ENCODE data around the gene HOXA5. TPM values are rescaled to one million over a fixed set of nuclear protein-coding genes. Genes with fewer than 3 reads are reported as not detected.

The HOXA5 gene
- 0.59 TPM for total RNA-seq (ENCODE audit: unreplicated experiment)
- long read RNA-seq: 0 reads

GRCh38 chr7:27143023-27143949 is at the start of gene HOXA5:
Gene HOXA5 (minus strand): TSS chr7:27143681. CDS start chr7:27143607, 74 bp downstream.
- Mint-ChIP-seq H3K36me3 (ENCODE audit: low read depth, unreplicated experiment) (peaks cover 8% of the 10 kb centered on the region), H3K27me3 (ENCODE audit: unreplicated experiment) (peaks cover 42% of the 10 kb centered on the region), H3K9me3 (ENCODE audit: unreplicated experiment) (no peaks in the 10 kb centered on the region), H3K4me3 (ENCODE audit: unreplicated experiment) (peak within 1 kb of the TSS; percentile 91), H3K27ac (ENCODE audit: unreplicated experiment) (no peak within 1 kb of the TSS), H3K4me1 (ENCODE audit: unreplicated experiment) (peaks cover 28% of the 10 kb centered on the region)
- peak; percentile 86 for DNase-seq (ENCODE audit: low spot score)
- TF ChIP-seq CTCF (IDR thresholded peaks at IDR 0.05; ENCODE audit: unreplicated experiment): peak; percentile 90

GRCh38 chr7:27192546-27193334 is 49.3 kb upstream of the HOXA5 start:
- no peak for DNase-seq (ENCODE audit: low spot score)
- no peak for TF ChIP-seq CTCF (IDR thresholded peaks at IDR 0.05; ENCODE audit: unreplicated experiment)
- H3K36me3 Mint-ChIP-seq (ENCODE audit: low read depth, unreplicated experiment): peaks cover 6% of the 10 kb centered on the region
- peaks cover 43% of the 10 kb centered on the region for H3K27me3 Mint-ChIP-seq (ENCODE audit: unreplicated experiment)
- H3K9me3 Mint-ChIP-seq (ENCODE audit: unreplicated experiment): no peaks in the 10 kb centered on the region
- no peak overlapping the region for H3K4me3 Mint-ChIP-seq (ENCODE audit: unreplicated experiment)
- no peak overlapping the region for H3K27ac Mint-ChIP-seq (ENCODE audit: unreplicated experiment)
- H3K4me1 Mint-ChIP-seq (ENCODE audit: unreplicated experiment): peaks cover 24% of the 10 kb centered on the region

GRCh38 chr7:27191833-27192545 is 48.5 kb upstream of the HOXA5 start:
- TF ChIP-seq CTCF (IDR thresholded peaks at IDR 0.05; ENCODE audit: unreplicated experiment): no peak
- no peaks in the 10 kb centered on the region for H3K9me3 Mint-ChIP-seq (ENCODE audit: unreplicated experiment)
- peaks cover 29% of the 10 kb centered on the region for H3K4me1 Mint-ChIP-seq (ENCODE audit: unreplicated experiment)

GRCh38 chr7:27191161-27191731 is 47.8 kb upstream of the HOXA5 start:
- H3K27ac Mint-ChIP-seq (ENCODE audit: unreplicated experiment): no peak overlapping the region
- no peak for DNase-seq (ENCODE audit: low spot score)
- H3K36me3 Mint-ChIP-seq (ENCODE audit: low read depth, unreplicated experiment): peaks cover 6% of the 10 kb centered on the region
- peaks cover 53% of the 10 kb centered on the region for H3K27me3 Mint-ChIP-seq (ENCODE audit: unreplicated experiment)
- no peaks in the 10 kb centered on the region for H3K9me3 Mint-ChIP-seq (ENCODE audit: unreplicated experiment)
- no peak for TF ChIP-seq CTCF (IDR thresholded peaks at IDR 0.05; ENCODE audit: unreplicated experiment)
- peaks cover 29% of the 10 kb centered on the region for H3K4me1 Mint-ChIP-seq (ENCODE audit: unreplicated experiment)
- H3K4me3 Mint-ChIP-seq (ENCODE audit: unreplicated experiment): peak overlapping the region; percentile 51

More at GRCh38 chr7:27191833-27192545, 48.5 kb upstream of the HOXA5 start:
- Mint-ChIP-seq H3K27ac (ENCODE audit: unreplicated experiment) (no peak overlapping the region), H3K36me3 (ENCODE audit: low read depth, unreplicated experiment) (peaks cover 6% of the 10 kb centered on the region), H3K27me3 (ENCODE audit: unreplicated experiment) (peaks cover 48% of the 10 kb centered on the region), H3K4me3 (ENCODE audit: unreplicated experiment) (peak overlapping the region; percentile 65)
- no peak for DNase-seq (ENCODE audit: low spot score)

All from endothelial cell (in vitro differentiated cells).